Activated CD8-positive, alpha-beta T cell treated with anti-CD3 and anti-CD28 coated beads for 36 hours (primary cell): ENCODE data around the gene PSMD8. TPM values are rescaled to one million over a fixed set of nuclear protein-coding genes. Genes with fewer than 3 reads are reported as not detected.

Experiments used
- ATAC-seq: fragments of 200-7000 bp; cut with Tn5 transposase; one replicate; pipeline ENCODE4 v1.10.0; 2021; ENCODE audit warnings: mild to moderate bottlenecking, moderate library complexity
- CTCF ChIA-PET: fragments of 350-600 bp; sonication (Branson Sonifier 250); formaldehyde crosslinking; loops from one replicate; lab custom pipeline; 2021; ENCODE audit warnings: antibody characterized with exemption; lab: Charles Lee
- POLR2A ChIA-PET: fragments of 350-600 bp; sonication (Branson Sonifier 250); formaldehyde crosslinking; loops from one replicate; lab custom pipeline; 2021; ENCODE audit warnings: antibody characterized with exemption; lab: Charles Lee
- DNase-seq: peaks from one replicate; pipeline ENCODE4 v3.0.0-alpha.2; 2020
- H3K27ac Mint-ChIP-seq: one replicate; pipeline ENCODE4 v1.8.0; 2021; ENCODE audit warnings: mild to moderate bottlenecking, mixed read lengths
- H3K27me3 Mint-ChIP-seq: one replicate; pipeline ENCODE4 v1.8.0; 2021; ENCODE audit warnings: mixed read lengths
- H3K36me3 Mint-ChIP-seq: one replicate; pipeline ENCODE4 v1.8.0; 2021; ENCODE audit warnings: low read depth, mixed read lengths
- H3K4me1 Mint-ChIP-seq: one replicate; pipeline ENCODE4 v1.8.0; 2021; ENCODE audit warnings: low read depth, mixed read lengths
- H3K4me3 Mint-ChIP-seq: one replicate; pipeline ENCODE4 v1.8.0; 2021; ENCODE audit warnings: mild to moderate bottlenecking, moderate library complexity, mixed read lengths
- H3K9me3 Mint-ChIP-seq: one replicate; pipeline ENCODE4 v1.8.0; 2021; ENCODE audit warnings: mixed read lengths
- CTCF ChIP-seq: fragments of 200-600 bp; IDR thresholded peaks from one replicate; pipeline ENCODE4 v1.8.0; 2022; ENCODE audit warnings: antibody characterized with exemption, mild to moderate bottlenecking
- intact Hi-C: fragments of 100-400 bp; cut with micrococcal nuclease; formaldehyde crosslinking; loops from one replicate; pipeline ENCODE4 v1.10.0; 2022
- total RNA-seq, 2 experiments: library from RNA; stranded (reverse); gene quantifications; one replicate each; pipeline ENCODE4 v1.2.3, GENCODE V29; 2021

PSMD8 gene
- total RNA-seq, 2 experiments from 2014 or later = 178 to 191 TPM

- peaks cover 29% of the 10 kb centered on the region for H3K4me1 Mint-ChIP-seq
- no peaks in the 10 kb centered on the region for H3K36me3 Mint-ChIP-seq
- ChIA-PET CTCF (interaction anchor here (1.8 kb wide), 1 partner anchor 26 kb away, joined by 8 read pairs; the partner anchor contains the start of gene FAM98C), POLR2A (no interaction called here)
- H3K9me3 Mint-ChIP-seq = no peaks in the 10 kb centered on the region
- no peak overlapping the region for H3K4me3 Mint-ChIP-seq
- H3K27ac Mint-ChIP-seq = peak overlapping the region; percentile 90
- H3K27me3 Mint-ChIP-seq = peaks cover 16% of the 10 kb centered on the region
- intact Hi-C loops = no loop called here
- ATAC-seq = peak; percentile 58
- DNase-seq = peak; percentile 62
- no peak for TF ChIP-seq CTCF
These were observed 54.9 kb downstream of the PSMD8 start for GRCh38 chr19:38429055-38429810.

- Mint-ChIP-seq H3K4me1 (peaks cover 31% of the 10 kb centered on the region), H3K4me3 (no peak overlapping the region), H3K27me3 (peaks cover 18% of the 10 kb centered on the region), H3K9me3 (no peaks in the 10 kb centered on the region), H3K27ac (peak overlapping the region; percentile 90), H3K36me3 (no peaks in the 10 kb centered on the region)
- intact Hi-C loops = no loop called here
- DNase-seq (no peak), ATAC-seq (no peak)
- no peak for TF ChIP-seq CTCF
- ChIA-PET CTCF (no interaction called here), POLR2A (no interaction called here)
These were observed 55.4 kb downstream of the PSMD8 start for GRCh38 chr19:38429811-38430156.

- POLR2A ChIA-PET = no interaction called here
- no peak overlapping the region for H3K27ac Mint-ChIP-seq
These were observed 56.6 kb downstream of the PSMD8 start for GRCh38 chr19:38430931-38431330.

GRCh38 chr19:38433268-38433733, 58.9 kb downstream of the PSMD8 start, which contains the start of gene RYR1:
TSS of gene RYR1 (plus strand) at chr19:38433691. CDS start at chr19:38433830, 139 bp downstream.
- no peaks in the 10 kb centered on the region for H3K36me3 Mint-ChIP-seq
- ChIA-PET POLR2A (no interaction called here), CTCF (interaction anchor here (1.2 kb wide), 1 partner anchor 110 kb away, joined by 3 read pairs; no protein-coding TSS in a partner anchor)
- DNase-seq (peak; percentile 73), ATAC-seq (peak; percentile 75)
- H3K27ac Mint-ChIP-seq = no peak within 1 kb of the TSS
- intact Hi-C loops = no loop called here
- H3K4me1 Mint-ChIP-seq = peaks cover 19% of the 10 kb centered on the region
- peak within 1 kb of the TSS; percentile 40 for H3K4me3 Mint-ChIP-seq
- H3K9me3 Mint-ChIP-seq = no peaks in the 10 kb centered on the region
- TF ChIP-seq CTCF = no peak
- H3K27me3 Mint-ChIP-seq = peaks cover 21% of the 10 kb centered on the region

More at GRCh38 chr19:38430931-38431330, 56.6 kb downstream of the PSMD8 start:
- no peaks in the 10 kb centered on the region for H3K36me3 Mint-ChIP-seq
- ATAC-seq (no peak), DNase-seq (no peak)
- peaks cover 19% of the 10 kb centered on the region for H3K27me3 Mint-ChIP-seq
- CTCF ChIA-PET = interaction anchor here (2.3 kb wide), 1 partner anchor 28 kb away, joined by 6 read pairs; the partner anchor contains the start of gene FAM98C
- no peak for TF ChIP-seq CTCF
- H3K4me1 Mint-ChIP-seq = peaks cover 28% of the 10 kb centered on the region
- no peaks in the 10 kb centered on the region for H3K9me3 Mint-ChIP-seq
- intact Hi-C loops = no loop called here
- H3K4me3 Mint-ChIP-seq = no peak overlapping the region

Other genes with a start within 250 kb of the PSMD8 start
- gene DPF1, start 150.3 kb upstream of the PSMD8 start, total RNA-seq = 1 to 10 TPM in 1 of 2 experiments, under 1 TPM in 1; 0.47 to 1.0 TPM
- 1 to 10 TPM in 1 of 2 experiments, under 1 TPM in 1; 0.60 to 1.5 TPM for gene PPP1R14A, start 118.2 kb upstream of the PSMD8 start, total RNA-seq
- 10 to 100 TPM; 56.2 to 68.4 TPM for gene SPINT2, start 110.0 kb upstream of the PSMD8 start, total RNA-seq
- not detected for gene C19orf33, start 70.3 kb upstream of the PSMD8 start, total RNA-seq
- 10 to 100 TPM; 75.6 to 79.0 TPM for gene YIF1B, start 58.6 kb upstream of the PSMD8 start, total RNA-seq
- gene KCNK6, start 54.7 kb upstream of the PSMD8 start, total RNA-seq = 10 to 100 TPM; 10.3 to 11.9 TPM
- 1 to 10 TPM; 3.4 to 5.8 TPM for gene CATSPERG, start 38.7 kb upstream of the PSMD8 start, total RNA-seq
- not detected for gene GGN, start 13.5 kb downstream of the PSMD8 start, total RNA-seq
- 1 to 10 TPM in 1 of 2 experiments, under 1 TPM in 1; 0.69 to 1.5 TPM for gene SPRED3, start 14.1 kb downstream of the PSMD8 start, total RNA-seq
- gene FAM98C, start 28.5 kb downstream of the PSMD8 start, total RNA-seq = 10 to 100 TPM; 11.7 to 12.5 TPM
- 1 to 10 TPM; 1.4 to 1.8 TPM for gene RASGRP4, start 51.6 kb downstream of the PSMD8 start, total RNA-seq
- 1 to 10 TPM in 1 of 2 experiments, under 1 TPM in 1; 0.63 to 1.2 TPM for gene RYR1, start 59.1 kb downstream of the PSMD8 start, total RNA-seq
- gene MAP4K1, start 243.4 kb downstream of the PSMD8 start, total RNA-seq = 100 to 1,000 TPM; 166 to 174 TPM
- 100 to 1,000 TPM; 306 to 308 TPM for gene EIF3K, start 244.6 kb downstream of the PSMD8 start, total RNA-seq